HG03565 (cell line): ENCODE data around the gene ODF2.

Experiments used
- ATAC-seq: cut with Tn5 transposase; IDR thresholded peaks from one replicate; pipeline ENCODE4 v1.9.1; 2021; ENCODE audit warnings: mild to moderate bottlenecking, moderate library complexity; ENCODE audit not compliant: unreplicated experiment

ODF2 gene

GRCh38 chr9:128523199-128523925 is 67.6 kb downstream of the ODF2 start:
- ATAC-seq = no peak

- ATAC-seq = no peak
Observed at GRCh38 chr9:128526720-128527119, 70.9 kb downstream of the ODF2 start.

- ATAC-seq = no peak
Observed at GRCh38 chr9:128528445-128529160, 72.8 kb downstream of the ODF2 start.

- ATAC-seq = no peak
Observed at GRCh38 chr9:128529191-128529590, 73.4 kb downstream of the ODF2 start.

- no peak for ATAC-seq
Observed at GRCh38 chr9:128532581-128532980, 76.8 kb downstream of the ODF2 start.

- no peak for ATAC-seq
Observed at GRCh38 chr9:128540634-128541360, 85.0 kb downstream of the ODF2 start.

- no peak for ATAC-seq
Observed at GRCh38 chr9:128546504-128546903, 90.7 kb downstream of the ODF2 start.

- ATAC-seq = no peak
Observed at GRCh38 chr9:128548876-128549275, 93.1 kb downstream of the ODF2 start.

GRCh38 chr9:128550226-128550625 is 94.4 kb downstream of the ODF2 start:
- ATAC-seq = no peak
